HUES48 (cell line): Measurements from ENCODE around the gene MAGI2.
"Not testable (repeated sequence)": the region's sequence is repeated elsewhere in the genome, so short reads cannot be mapped to it uniquely, and the experiment has no call there.

Experiments
- H3K27ac ChIP-seq: one replicate; pipeline ENCODE4 v1.7.0; 2013; ENCODE audit warnings: low read depth, low read length, inconsistent platforms
- H3K27me3 ChIP-seq: 2 replicates; pipeline ENCODE4 v1.6.1; 2013; ENCODE audit warnings: mild to moderate bottlenecking, low read length; ENCODE audit not compliant: control insufficient read depth, insufficient read depth
- H3K36me3 ChIP-seq: 2 replicates; pipeline ENCODE4 v1.6.1; 2013; ENCODE audit warnings: low read length; ENCODE audit not compliant: control insufficient read depth, insufficient read depth
- H3K4me1 ChIP-seq: 2 replicates; pipeline ENCODE4 v1.6.1; 2013; ENCODE audit warnings: mild to moderate bottlenecking, low read length; ENCODE audit not compliant: control insufficient read depth, insufficient read depth
- H3K4me3 ChIP-seq: 2 replicates; pipeline ENCODE4 v1.5.1; 2013; ENCODE audit warnings: mild to moderate bottlenecking, low read depth, low read length
- H3K9ac ChIP-seq: 2 replicates; pipeline ENCODE4 v1.6.1; 2013; ENCODE audit warnings: mild to moderate bottlenecking, low read depth, low read length, moderate library complexity
- H3K9me3 ChIP-seq: 2 replicates; pipeline ENCODE4 v1.6.1; 2013; ENCODE audit warnings: low read length; ENCODE audit not compliant: control insufficient read depth, insufficient read depth

The MAGI2 gene

GRCh38 chr7:79055722-79056415 lies 397.6 kb downstream of the MAGI2 start:
- Histone ChIP-seq H3K4me1 (no peaks in the 10 kb centered on the region), H3K36me3 (no peaks in the 10 kb centered on the region), H3K27me3 (no peaks in the 10 kb centered on the region), H3K4me3 (no peak overlapping the region), H3K9me3 (no peaks in the 10 kb centered on the region), H3K27ac (no peak overlapping the region), H3K9ac (no peak overlapping the region)

GRCh38 chr7:79051915-79052314 lies 401.6 kb downstream of the MAGI2 start:
- Histone ChIP-seq H3K4me3 (no peak overlapping the region), H3K4me1 (no peaks in the 10 kb centered on the region), H3K9ac (no peak overlapping the region), H3K27me3 (no peaks in the 10 kb centered on the region), H3K9me3 (no peaks in the 10 kb centered on the region), H3K36me3 (no peaks in the 10 kb centered on the region), H3K27ac (no peak overlapping the region)

GRCh38 chr7:79050603-79051002 lies 402.9 kb downstream of the MAGI2 start:
- Histone ChIP-seq H3K9ac (no peak overlapping the region), H3K27ac (no peak overlapping the region), H3K36me3 (no peaks in the 10 kb centered on the region), H3K4me1 (no peaks in the 10 kb centered on the region), H3K4me3 (no peak overlapping the region), H3K9me3 (no peaks in the 10 kb centered on the region), H3K27me3 (no peaks in the 10 kb centered on the region)

- Histone ChIP-seq H3K4me1 (no peaks in the 10 kb centered on the region), H3K9ac (no peak overlapping the region), H3K36me3 (no peaks in the 10 kb centered on the region)
These were observed 407.4 kb downstream of the MAGI2 start for GRCh38 chr7:79046061-79046460.

GRCh38 chr7:79037001-79037400 lies 416.5 kb downstream of the MAGI2 start:
- Histone ChIP-seq H3K27me3 (no peaks in the 10 kb centered on the region), H3K9me3 (no peaks in the 10 kb centered on the region), H3K36me3 (no peaks in the 10 kb centered on the region), H3K9ac (no peak overlapping the region), H3K4me1 (no peaks in the 10 kb centered on the region), H3K27ac (no peak overlapping the region), H3K4me3 (no peak overlapping the region)

More at GRCh38 chr7:79046061-79046460, 407.4 kb downstream of the MAGI2 start:
- H3K4me3 ChIP-seq: no peak overlapping the region
- no peaks in the 10 kb centered on the region for H3K9me3 ChIP-seq
- H3K27ac ChIP-seq: no peak overlapping the region
- H3K27me3 ChIP-seq: no peaks in the 10 kb centered on the region

GRCh38 chr7:79036356-79036755 lies 417.1 kb downstream of the MAGI2 start:
- Histone ChIP-seq H3K9ac (no peak overlapping the region), H3K36me3 (no peaks in the 10 kb centered on the region), H3K9me3 (no peaks in the 10 kb centered on the region), H3K4me1 (no peaks in the 10 kb centered on the region), H3K4me3 (no peak overlapping the region), H3K27me3 (no peaks in the 10 kb centered on the region), H3K27ac (no peak overlapping the region)

GRCh38 chr7:79035858-79036257 lies 417.6 kb downstream of the MAGI2 start:
- Histone ChIP-seq H3K9ac (no peak overlapping the region), H3K4me3 (no peak overlapping the region), H3K27me3 (no peaks in the 10 kb centered on the region), H3K4me1 (no peaks in the 10 kb centered on the region), H3K9me3 (no peaks in the 10 kb centered on the region), H3K36me3 (no peaks in the 10 kb centered on the region), H3K27ac (no peak overlapping the region)

- H3K36me3 ChIP-seq: no peaks in the 10 kb centered on the region
- H3K4me1 ChIP-seq: no peaks in the 10 kb centered on the region
- no peak overlapping the region for H3K4me3 ChIP-seq
- H3K27me3 ChIP-seq: no peaks in the 10 kb centered on the region
- H3K9ac ChIP-seq: no peak overlapping the region
- H3K27ac ChIP-seq: no peak overlapping the region
- no peaks in the 10 kb centered on the region for H3K9me3 ChIP-seq
These were observed 418.7 kb downstream of the MAGI2 start for GRCh38 chr7:79034730-79035129.

- H3K9me3 ChIP-seq: peaks cover 15% of the 10 kb centered on the region
- H3K36me3 ChIP-seq, H3K27me3 ChIP-seq, H3K4me1 ChIP-seq, H3K4me3 ChIP-seq, H3K27ac ChIP-seq, H3K9ac ChIP-seq: not testable (repeated sequence)
These were observed 433.8 kb downstream of the MAGI2 start for GRCh38 chr7:79019711-79020110.

- Histone ChIP-seq H3K36me3 (no peaks in the 10 kb centered on the region), H3K9me3 (no peaks in the 10 kb centered on the region), H3K9ac (no peak overlapping the region), H3K27me3 (no peaks in the 10 kb centered on the region), H3K4me3 (no peak overlapping the region), H3K27ac (no peak overlapping the region), H3K4me1 (no peaks in the 10 kb centered on the region)
These were observed 441.5 kb downstream of the MAGI2 start for GRCh38 chr7:79011921-79012320.

GRCh38 chr7:79009647-79010046 lies 443.8 kb downstream of the MAGI2 start:
- Histone ChIP-seq H3K9ac (no peak overlapping the region), H3K9me3 (no peaks in the 10 kb centered on the region), H3K36me3 (no peaks in the 10 kb centered on the region), H3K4me1 (no peaks in the 10 kb centered on the region), H3K27me3 (no peaks in the 10 kb centered on the region), H3K27ac (no peak overlapping the region), H3K4me3 (no peak overlapping the region)
